Measurements from ENCODE around the gene DNER.

The DNER gene

DNA sequence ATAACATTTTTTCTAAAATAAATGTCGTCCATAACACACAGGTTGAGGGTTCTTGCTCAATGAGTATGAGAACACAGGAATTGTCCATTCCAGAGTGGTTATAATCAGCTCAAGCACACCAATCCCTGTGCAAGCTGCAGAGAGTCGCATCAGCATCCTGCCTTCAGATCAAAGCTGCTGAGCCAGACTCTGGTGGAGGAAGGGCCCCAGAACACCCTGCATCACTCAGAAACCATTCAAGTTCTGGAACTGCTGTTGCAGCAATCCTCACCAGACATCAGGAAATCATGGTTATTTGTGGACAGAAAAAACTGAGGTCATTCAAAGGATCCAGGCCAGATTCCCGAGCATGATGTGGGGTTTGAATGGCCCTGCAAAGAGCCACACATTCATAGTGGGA is 44.5 kb downstream of the DNER start:
- DNase-seq = no peak

DNA sequence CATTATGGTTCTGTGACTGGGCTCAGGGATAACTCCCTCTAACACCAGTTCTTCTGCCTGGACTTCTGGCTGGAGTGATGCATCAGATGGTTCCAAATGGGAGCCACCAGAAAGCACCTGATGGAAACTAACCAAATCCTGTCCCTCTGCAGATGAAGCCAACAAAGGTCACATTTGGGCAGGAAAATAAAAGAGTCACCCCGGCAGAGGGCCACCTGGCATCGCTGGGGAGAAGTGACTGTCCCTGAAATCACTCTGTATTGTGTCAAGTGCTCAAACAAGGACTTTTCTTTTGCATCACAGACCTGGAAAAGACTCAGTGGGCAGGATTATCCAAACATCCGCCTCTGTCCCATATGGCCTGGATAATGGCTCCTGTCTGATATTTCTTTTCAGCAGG is 47.5 kb downstream of the DNER start:
- DNase-seq = no peak

DNA sequence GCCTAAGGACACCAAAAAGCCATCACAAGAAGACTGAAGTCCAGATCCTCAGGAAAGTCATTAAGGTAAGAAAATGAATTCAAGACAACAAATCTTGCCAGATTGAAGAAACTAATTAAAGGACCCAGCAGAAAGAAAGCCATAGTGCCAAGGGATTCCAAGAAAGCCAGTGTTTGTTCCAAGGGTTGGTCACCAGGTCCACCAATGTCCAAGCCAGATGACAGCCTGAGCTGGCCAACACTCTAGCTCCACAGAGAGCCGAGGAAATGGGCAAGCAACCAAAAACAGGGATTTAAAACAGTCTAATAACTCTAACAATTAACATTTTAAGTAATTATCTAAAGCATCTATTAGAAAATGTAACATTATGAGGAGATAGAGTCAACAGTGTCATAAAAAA is 49.2 kb downstream of the DNER start:
- DNase-seq = no peak

DNA sequence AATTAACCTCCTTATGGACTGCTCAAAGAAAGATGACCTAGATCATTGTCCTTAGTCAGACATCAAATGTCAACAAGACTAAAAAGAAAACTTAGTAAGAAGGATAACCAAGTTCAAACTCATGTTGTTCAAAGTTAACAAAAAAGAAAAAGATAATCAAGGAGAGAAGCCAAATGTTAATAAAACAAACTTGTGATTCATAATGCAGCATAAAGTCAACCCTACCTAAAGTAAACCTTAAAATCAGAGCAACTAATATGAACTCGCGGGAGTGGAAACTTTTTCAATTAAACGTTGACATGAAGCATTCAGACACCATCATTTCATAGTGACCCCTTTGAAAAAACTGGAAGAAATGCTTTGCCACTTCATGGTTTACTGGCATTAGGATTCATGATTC is 52.9 kb downstream of the DNER start:
- DNase-seq = no peak

DNA sequence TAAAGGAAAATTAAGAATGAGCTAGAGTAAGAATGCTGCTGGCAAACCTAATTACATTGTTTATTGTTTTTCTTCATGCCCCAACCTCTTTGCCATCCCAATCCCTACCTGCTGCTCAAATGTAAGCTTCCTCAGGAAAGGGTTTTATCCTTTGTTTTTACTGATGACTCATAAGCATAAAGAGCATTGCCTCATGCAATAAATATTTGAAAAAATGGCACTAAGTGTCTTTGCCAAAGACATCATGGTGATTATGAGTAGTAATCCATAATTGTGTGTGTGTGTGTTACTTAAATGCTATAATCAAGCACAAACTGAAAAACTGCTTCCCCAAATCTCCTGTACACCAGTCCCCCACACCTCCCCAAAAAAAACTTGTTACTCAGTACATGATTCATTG is 53.4 kb downstream of the DNER start:
- no peak for DNase-seq

DNA sequence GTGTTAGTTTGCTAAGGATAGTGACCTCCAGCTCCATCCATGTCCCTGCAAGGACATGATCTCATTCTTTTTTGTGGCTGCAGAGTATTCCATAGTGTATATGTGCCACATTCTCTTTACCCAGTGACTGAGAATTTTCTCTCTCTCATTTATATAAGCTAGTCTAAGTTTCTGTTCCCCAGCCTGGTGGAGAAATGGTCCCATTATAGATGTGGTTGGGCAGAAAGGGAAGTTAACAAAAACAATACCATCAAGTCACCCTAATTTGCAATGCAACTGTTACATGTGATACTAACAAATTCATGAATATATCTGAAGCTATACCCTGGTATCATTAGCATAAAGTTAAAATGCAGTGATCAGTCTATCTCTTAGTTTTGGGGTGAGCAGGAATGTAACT is 54.0 kb downstream of the DNER start:
- DNase-seq = no peak

DNA sequence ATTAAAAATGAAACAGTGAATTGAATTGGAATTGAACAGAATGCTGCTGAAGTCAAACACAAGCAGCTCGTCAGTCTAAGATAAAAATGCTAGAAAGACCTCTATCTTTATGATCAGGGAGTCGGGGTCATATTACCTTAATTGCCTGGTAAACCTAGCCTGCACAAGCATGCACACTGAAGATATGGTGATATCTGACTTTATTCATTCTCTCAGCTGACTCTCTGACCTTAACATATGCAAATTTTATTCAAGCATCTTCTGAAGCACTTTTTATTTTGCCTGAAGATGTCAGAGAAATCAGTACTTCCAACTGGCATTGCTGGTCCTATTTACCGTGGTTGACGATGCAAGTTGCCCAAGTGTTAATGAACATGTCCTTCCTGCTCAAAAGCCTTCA is 56.4 kb downstream of the DNER start:
- DNase-seq = no peak

DNA sequence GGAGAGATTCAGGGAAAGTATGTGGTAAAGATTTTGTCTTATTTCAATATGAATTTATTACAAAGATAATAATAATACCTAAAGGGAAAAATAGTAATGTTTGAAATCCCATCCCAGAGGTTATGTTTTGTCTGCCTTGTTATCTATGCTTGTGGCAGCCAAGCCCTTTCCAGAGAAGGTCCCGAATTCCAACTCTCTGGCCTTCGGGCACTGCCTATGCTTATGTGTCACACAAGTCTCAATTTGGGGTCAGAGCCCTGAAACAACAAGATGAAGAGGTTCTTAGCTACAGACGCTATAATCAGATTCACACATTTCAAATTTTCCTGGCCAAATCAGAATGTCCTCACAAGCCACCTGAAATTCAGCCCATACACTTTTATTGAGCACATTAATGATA is 59.9 kb downstream of the DNER start:
- no peak for DNase-seq

DNA sequence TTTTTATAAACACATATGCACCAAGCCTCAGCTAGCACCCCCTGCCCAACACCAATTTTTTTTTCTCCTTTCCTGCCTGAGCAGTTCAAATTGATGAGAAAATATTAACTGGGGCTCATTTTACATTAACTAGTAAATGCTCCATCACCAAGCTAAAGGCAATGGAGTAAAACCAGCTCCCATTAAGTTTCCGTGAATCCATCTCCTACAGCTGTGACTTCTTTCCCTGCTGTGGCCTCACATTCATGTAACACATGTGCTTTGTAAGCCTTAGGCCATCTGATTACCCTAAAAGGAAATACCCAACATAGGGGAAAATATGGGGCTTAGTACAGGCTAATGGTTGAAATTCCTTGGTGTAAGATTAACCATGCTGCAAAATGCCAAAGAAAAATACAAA is 60.8 kb downstream of the DNER start:
- DNase-seq = no peak

DNA sequence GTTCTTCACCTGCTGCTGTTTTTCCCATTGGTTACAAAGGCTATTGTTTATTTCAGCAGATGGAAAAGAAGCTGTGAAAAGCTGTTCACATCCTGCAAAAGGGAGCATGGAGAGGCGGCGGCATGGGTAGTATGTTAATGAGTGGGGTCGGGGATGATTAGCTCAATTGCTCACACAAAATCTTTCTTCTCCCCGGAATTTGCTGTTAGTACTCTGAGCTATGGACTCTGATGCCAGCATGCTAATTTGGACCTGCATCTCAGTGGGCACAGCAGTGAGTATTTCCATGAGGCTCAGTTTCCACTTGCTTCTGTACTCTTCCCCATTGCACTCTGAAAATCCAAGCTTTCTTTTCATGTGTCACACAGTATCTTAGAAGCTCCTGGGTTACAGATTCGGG is 61.6 kb downstream of the DNER start:
- no peak for DNase-seq

DNA sequence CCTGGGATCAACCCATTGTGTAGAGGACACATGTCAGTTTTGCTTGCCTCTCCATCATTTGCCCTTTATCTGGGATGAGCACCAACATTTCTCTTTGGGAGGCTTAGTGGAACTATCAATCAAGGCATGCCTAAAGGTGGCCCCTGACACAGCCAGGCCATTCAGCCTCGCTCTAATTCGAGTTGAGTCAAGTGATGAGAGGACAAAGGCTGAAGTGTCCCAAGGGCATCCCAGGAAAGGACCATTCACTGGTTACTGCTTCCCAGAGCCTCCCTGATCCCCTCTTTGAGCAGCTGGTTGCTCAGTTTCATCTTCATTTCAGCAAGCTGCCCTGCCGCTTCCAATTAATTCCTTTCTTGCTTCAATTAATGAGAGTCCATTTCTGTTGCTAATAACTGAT is 63.5 kb downstream of the DNER start:
- DNase-seq = no peak

DNA sequence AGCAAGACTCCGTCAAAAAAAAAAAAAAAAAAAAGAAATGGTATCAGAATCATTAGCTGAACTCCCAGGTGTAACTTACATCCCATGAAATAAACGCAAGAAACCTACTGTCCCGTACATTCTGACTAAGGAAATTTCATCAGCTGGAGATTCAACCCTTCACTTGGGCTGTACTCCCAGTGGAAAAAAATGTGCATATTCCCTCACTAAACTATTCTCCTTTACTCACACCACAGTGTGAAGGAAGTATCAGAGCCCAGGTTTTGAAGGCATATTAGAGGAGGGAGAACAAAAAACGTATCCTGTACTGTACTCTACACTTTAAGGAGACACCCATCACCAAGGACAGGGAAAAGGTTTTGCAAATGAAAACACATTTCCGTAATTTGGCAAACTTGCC is 64.3 kb downstream of the DNER start:
- no peak for DNase-seq

DNA sequence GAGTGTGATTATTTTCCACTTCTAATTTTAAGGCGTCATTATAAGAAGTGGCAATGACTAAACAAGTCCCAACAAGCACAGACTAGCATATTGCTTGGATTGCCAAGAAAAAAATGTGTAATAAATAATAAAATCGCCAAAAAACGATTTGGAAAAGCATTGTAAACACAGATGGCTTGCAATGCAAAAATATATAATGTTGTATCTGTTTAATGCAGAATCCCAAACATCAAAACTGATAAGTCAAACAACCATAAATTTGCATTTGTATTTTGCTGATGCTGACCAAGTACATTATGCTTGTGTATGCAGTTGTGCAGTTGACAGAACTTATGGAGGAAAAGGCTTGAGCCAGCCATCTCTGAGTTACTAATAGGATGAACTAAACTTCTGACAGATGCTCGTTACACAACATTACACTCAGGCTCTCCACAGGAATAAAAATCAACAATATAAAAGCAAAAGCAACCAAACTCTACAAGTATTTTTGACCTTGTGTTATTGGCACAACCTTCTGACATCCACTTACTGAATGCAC is 68.1 kb downstream of the DNER start:
- no peak for DNase-seq

DNA sequence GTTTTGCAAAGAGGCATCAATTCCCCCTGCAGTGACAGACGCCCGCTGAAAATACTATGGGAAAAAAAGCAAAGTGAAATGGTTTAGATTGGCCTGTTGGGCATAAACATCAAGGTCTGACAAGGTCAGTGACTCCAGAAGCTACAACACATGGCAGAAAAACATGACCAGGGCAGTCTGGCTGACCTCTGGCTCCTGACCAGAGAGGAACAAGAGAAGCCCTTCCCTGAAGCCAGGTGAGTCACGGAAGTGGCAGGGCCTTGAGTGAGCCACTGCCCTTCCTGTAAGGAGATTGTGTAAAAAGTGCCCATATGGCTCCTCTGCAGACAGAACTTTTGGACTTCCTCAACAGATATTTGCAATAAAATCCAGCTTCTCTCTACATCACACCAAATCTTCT is 72.0 kb downstream of the DNER start:
- no peak for DNase-seq

DNA sequence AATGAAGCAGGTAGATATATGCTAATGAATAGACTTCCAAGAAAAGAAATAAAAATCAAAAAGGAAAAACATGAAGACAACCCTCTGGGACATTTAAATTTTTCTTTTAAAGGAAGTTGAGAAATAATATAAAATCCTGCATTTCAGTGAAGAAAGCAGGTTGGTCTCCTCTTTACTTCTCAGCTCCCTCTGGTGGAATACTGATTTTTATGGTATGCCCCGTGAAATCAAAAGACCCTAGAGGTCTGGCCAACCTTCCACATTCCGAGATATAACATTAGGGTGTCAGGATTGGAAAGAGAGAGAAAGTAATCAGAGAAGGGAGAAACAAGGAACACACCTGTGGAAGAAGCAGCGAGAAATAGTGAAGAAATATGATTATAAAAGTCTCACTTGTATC is 72.7 kb downstream of the DNER start:
- DNase-seq = no peak

DNA sequence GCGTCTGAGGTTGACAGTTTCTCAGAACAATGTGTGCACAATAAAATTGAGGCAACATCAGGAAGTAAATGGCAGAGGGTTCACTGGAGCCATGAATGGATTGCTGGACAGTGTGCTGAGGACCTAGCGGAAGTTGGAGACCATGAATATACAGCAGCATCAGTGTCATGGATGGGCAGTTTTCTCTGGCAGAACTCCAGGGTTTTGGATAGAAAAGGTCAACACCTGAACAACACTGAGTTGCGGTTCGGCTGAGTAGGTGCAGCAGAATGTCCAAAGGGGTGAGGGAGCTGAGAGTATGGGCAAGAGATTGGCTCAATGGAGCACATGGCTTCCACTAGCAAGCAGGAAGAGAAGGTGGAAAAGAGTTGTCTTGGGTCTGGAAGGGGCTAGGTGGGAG is 73.7 kb downstream of the DNER start:
- no peak for DNase-seq

DNA sequence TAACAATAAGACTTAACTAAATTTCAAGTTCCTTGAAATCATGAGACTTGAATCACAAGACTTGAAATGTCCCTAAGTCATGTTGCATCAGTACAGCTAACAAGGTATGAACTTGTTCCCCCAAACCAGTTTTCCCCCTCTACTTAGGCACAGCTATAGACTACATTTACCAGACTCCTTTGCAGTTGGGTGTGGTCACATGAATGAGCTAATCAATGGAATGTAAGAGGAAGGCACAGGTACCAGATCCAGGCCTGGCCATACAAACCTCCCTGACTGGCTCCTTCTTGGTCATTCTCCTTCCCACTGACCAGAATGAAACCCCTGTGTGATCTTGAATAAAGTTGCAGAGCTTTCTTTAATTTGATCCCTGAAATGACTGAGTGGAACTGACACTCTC is 77.8 kb downstream of the DNER start:
- DNase-seq = no peak

DNA sequence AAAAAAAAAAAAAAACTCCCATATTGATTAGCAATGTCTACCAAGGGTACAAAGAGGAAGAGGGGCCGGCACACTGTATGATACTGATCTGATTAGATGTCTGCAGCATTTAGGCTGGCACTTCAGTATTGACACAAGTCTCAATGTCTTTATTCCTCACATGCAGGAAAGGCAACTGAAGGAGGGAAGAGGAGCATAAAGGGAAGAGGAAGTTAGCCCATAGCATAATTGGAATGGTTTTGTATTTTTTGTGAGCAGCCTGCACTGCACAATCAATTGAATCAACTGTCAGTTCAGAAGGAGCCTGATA is 79.0 kb downstream of the DNER start:
- no peak for DNase-seq

DNA sequence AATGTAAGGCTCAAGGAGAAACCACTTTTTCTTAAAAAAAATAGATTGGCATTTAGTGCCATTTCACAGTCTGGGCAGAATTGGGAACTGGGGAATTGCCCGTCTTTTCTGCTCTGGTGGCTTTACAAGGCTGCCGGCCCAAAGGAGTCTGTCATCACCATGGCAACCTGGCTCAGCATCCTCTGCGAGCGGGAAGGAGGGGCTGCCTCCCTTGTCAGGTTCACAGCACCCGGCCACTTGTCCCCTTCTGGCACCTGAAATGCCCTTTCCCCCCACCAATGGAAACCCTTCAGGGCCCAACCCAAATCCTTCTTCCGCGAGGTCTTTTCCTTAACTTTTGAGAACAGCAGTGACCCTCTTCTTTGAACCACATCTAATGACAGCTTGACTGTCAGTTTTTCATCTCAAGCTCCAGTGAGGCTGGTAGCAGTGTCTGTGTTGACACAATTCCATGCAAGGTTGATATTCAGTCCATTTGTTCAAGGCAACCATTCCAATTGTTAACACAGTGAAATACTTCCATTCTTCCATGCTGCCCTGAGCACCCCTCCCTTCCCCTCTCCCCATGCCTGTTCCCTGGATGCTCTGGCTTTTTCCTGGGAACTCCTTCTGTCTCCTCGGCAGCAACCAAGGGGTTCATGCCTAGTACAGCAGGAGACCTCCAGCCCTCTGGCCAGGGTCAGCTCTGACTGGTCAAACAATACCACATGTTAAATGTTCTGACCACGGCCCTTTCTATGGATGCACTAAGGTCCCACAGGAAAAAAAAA is 79.6 kb downstream of the DNER start:
- DNase-seq = no peak

DNA sequence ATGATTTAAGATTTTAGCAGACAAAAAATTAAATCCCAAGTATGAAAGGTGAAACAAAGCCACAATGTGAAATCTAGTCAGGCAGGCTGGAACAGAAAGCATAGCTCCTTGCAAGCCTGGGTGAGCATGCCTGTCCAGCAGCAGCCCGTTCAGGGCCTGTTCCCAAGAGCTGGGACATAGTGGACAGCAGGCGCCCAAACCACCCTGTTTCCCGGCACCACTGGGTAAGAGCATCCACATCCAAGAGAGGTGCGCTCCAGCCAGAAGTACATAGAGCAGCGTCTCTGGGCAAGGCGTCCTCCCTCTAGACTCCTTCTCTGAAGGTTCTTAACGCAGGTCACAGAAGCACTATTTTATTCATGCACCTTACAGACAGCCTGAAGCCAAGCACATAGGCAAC is 80.8 kb downstream of the DNER start:
- no peak for DNase-seq

DNA sequence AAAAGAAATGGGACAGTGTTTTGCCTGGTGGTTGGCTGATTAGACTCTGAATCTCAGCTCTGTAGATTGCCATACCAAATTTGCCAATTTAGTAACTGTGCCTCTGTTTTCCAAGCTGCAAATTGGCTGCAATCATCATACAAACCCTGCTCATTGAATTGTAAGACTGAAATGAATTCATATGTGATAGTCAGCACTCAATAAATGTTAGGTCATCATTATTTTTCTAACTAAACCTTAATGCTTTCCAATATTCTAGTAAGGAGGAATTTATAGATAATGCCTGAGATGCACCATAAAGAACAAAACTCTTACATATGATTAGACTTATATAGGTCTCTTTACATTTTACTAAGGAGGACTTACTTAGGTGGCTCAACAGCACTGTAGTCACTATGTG is 85.3 kb downstream of the DNER start:
- DNase-seq = no peak

DNA sequence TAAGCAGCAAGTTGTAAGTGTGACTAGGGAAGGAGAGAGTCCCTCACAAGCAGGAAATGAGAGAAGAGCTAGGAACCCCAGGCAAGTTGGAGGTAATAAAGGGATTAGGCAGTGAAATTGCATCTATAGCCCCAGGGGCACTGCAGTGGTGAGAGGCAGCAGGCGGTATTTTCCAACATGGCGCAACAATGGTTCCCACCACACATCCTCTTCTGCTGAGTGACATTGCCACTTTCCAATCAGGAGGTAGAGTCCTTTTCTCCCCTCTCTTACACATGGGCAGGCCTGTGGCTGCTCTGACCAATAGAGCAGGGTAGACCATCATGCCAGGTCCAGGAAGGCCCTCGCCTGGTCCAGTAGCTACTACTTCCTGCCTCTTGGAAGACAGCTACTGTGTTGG is 86.6 kb downstream of the DNER start:
- DNase-seq = no peak

DNA sequence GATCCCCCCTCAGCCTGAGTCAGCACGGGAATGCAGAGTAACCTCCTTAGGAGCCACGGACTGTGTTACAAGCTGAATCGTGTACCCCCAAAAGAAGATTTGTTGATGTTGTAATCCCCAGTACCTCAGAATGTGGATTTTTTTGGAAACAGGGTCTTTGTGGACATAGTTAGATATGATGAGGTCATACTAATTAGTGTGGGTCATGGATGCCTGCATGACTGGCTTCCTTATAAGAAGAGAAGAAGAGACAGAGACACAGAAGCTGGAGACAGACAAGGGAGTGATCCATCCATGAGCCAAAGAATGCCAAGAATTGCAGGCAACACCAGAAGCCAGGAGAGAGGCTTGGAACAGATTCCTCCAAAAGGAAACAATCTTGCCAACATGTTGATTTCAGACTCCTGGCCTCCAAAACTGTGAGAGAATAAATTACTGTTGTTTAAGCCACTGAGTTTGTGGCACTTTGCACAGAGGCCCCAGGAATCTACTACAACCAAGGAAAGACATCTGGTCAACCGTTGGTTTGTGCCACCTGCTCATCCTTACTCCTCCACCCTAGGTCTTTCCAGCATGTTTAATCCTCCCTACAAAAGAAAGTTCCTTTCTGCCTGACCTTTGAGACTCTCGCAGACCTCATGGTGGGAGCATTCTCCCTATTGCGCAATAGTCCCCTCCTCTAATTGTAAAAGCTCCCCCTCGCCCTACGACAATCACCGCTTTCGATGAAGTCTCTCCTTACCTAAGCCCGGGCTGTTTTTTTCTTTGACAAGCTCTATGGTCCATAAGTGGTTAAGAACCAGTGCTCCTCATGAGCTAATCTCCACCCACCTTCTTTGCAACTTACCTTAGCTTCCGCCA is 91.6 kb downstream of the DNER start:
- no peak for DNase-seq

DNA sequence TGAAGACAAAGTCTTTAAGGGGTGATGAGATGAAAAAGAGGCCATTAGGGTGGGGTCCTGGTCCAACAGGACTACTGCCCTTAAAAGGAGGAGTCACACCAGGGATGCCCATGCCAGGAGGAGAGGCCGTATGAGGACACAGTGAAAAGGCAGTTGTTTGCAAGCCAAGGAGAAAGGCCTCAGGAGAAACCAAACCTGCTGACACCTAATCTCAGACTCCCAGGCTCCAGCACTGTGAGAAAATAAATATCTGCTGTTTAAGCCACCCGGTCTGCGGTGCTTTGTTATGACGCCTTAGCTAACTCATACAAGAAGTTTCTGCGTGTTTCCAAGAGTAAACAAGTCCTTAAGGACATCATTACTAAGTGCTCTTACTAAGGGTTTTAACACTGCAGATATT is 93.6 kb downstream of the DNER start:
- no peak for DNase-seq

DNA sequence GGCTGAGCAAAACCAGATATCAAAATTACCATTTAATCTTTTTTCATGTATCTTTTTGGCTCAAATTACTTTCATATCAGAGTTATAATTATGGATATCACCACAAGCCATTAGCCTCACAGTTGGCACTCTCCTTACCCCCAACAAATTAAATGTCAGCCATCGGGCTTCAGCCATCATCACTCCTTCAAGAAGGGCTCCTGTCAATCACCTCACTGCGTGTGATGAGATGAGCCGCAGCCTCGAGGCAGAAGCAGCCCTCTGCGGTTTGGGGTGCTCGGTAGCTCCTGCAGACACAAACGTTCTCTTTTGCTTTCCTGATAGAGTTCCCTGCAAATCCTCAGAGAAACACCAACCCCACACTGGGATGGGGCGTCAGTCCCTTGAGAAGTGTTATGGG is 94.1 kb downstream of the DNER start:
- no peak for DNase-seq
